ENCODE results near the gene CEMIP. TPM values are rescaled to one million over a fixed set of nuclear protein-coding genes. Genes with fewer than 3 reads are reported as not detected.

CEMIP gene
- total RNA-seq, 1 donor from 2014 or later: 0.23 TPM

DNA sequence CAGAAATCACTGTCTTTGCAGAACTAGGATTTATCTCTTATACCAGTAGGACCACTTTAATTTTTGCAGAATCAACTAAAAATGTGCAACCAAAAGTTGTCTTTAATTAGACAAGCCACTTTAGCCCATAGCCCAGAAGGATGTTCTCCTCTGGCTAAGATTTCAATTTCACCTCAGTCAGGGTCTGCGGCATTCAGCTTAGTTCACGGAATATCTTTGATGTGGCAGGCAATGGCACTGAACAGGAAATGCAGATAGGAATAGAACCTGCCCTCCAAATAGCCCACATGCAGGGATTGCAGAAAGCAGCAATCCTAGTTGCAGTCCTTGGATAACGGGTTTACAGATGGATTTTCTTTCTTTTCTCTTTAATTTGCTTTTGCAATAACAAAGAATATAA is 109.7 kb downstream of the CEMIP start:
- no peak for DNase-seq (ENCODE audit: low spot score)

DNA sequence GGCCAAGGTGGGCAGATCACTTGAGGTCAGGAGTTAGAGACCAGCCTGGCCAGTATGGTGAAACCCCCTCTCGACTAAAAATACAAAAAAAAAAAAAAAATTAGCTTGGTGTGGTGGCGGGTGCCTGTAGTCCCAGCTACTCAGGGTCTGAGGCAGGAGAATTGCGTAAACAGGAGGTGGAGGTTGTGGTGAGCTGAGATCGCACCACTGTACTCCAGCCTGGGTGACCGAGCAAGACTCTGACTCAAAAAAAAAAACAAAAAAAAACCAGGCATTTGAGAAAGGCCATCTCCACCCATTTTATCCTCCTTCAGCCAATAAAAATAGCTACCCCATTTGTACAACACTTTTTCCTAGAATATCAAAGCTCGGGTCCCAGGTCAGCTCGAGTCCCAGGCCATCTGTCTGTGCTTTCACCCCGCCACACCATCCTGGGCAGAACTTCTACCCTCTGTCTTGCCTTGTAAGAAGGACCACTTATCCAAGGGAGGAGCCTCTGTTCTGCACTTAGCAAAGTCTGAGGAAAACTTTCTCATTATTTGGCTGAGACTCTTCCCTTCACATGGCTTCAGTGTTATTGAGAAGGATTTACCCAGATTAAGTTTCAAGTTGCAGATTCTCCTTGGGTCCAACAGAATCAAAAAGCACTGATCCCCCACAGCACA is 111.3 kb downstream of the CEMIP start:
- DNase-seq (ENCODE audit: low spot score): no peak

DNA sequence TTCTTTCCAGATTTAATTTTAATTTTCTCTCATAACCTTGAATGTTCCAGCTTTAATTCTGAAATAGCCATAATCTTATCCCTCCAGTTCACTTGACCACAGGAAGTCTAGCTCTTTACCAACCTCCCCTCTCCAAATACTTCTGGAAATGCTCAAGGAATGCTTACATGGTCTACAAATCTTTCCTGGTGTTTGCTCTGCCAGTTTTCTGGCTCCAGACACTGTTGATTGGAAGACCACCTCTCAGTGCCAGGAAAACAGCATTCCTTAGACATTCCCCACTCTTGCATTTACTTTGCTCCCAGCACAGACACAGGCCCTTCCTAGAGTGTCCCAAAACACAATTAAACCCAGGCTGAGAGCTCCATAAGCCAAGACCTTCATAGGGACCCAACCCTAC is 111.8 kb downstream of the CEMIP start:
- no peak for DNase-seq (ENCODE audit: low spot score)

DNA sequence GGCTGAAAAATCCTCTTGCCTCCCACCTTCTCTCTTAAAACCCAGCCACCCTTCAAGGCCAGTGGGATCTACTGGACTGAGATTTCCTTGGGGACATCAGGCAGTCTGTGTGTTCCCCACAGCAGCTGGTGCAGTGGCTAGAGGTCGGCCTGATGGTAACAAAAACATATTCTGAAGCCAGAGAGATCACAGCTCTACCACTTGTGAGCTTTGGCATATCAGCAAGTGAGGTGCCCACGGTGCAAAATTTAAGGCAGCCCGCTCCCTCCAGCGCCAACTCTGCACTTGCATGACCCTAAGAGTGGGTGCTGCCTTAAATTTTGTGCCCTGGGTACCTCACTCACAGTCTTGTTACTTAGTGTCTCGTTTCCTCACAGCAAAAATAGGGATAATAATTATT is 113.2 kb downstream of the CEMIP start:
- DNase-seq (ENCODE audit: low spot score): no peak

GRCh38 chr15:80893777-80894176 is 114.6 kb downstream of the CEMIP start:
- DNase-seq (ENCODE audit: low spot score): no peak

- no peak for DNase-seq (ENCODE audit: low spot score)
These were observed 115.9 kb downstream of the CEMIP start for GRCh38 chr15:80895091-80895490.

GRCh38 chr15:80895965-80896364 is 116.8 kb downstream of the CEMIP start:
- DNase-seq (ENCODE audit: low spot score): no peak

DNA sequence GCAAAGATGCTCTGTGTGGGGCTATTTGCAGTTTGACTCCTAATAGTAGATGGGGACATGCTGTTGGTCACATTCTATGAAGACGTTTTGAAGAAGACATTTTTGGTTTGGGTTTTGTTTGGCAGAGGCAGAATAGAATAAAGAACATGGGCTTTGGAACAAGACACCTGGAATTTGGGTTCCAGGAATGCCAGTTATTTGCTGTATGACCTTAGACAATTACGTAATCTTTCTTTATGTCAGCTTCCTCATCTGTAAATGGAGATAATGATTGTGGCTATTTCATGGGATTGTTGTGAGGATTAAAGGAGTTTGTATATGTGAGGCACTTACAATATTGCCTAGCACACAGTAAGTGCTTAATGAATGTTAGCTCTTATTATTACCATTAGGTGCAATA is 118.9 kb downstream of the CEMIP start:
- DNase-seq (ENCODE audit: low spot score): no peak

DNA sequence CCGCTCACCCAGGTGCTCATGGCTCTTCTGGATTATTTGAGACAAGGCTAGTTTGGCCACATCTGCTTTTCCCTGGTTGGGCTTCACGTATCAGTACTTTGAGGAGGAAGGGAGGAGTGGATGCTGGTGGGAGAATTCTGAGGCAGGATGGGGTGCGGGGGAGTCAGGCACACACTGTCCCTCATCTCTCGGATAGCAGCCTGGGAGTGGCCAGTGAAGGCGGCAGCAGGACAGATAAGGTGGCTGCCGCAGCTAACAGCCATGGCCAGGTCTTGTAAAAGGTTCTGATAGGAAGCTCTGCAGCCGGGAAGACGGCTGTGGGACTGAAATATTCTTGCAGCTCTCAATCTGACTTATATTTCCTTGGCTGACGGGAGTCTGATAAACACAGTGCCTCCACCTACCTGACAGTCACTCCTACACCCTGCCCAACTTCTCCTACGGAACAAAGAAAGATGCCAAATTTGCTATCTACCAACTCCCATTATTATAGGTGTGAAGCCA is 123.2 kb downstream of the CEMIP start:
- no peak for DNase-seq (ENCODE audit: low spot score)

- DNase-seq (ENCODE audit: low spot score): no peak
These were observed 125.8 kb downstream of the CEMIP start for GRCh38 chr15:80904998-80905397.

DNA sequence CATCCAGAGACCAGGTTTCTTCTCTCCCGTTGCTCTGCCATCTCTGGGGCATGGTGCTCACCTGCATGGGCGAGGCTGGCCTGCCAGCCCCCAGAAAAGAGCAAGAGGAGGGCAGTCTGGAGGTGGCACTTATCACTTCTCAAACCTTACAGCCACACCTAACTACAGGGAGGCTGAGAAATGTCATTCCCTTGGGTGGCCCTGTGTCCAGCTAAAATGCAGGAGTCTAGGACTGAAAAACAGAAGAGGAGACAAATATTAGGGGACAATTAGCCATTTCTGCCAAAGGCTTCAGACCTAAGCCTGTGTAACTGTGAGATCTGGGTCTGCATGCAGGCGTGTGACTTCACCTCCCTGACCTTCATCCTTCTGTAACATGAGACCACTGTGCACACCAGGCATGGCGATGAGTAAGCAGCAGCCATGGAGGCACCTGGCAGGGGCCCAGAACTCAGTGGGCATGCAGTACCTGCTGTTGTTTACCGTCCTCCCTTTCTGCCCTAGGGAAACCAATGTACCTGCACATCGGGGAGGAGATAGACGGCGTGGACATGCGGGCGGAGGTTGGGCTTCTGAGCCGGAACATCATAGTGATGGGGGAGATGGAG is 127.1 kb downstream of the CEMIP start:
- no peak for DNase-seq (ENCODE audit: low spot score)

- no peak for DNase-seq (ENCODE audit: low spot score)
These were observed 132.7 kb downstream of the CEMIP start for GRCh38 chr15:80911821-80912220.

DNA sequence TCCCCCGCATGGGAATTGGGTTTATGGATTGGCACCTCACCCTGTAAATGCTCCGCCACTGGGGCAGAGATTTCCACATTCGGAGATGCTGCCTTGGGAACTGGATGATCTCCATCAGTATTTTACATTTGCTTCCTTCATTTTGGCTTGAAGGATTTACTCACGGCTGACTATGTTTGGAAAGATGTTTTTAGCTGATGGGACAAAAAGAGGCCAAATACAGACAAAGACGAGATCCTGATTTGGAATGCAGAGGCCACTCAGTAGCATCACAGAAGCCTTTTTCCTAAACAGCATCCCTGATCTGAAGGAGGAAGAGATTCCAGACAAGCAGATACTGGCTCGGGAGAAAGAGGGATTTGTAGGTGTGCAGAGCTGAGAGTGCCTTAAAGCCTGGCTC is 133.5 kb downstream of the CEMIP start:
- DNase-seq (ENCODE audit: low spot score): no peak

- no peak for DNase-seq (ENCODE audit: low spot score)
These were observed 134.4 kb downstream of the CEMIP start for GRCh38 chr15:80913541-80913940.

DNA sequence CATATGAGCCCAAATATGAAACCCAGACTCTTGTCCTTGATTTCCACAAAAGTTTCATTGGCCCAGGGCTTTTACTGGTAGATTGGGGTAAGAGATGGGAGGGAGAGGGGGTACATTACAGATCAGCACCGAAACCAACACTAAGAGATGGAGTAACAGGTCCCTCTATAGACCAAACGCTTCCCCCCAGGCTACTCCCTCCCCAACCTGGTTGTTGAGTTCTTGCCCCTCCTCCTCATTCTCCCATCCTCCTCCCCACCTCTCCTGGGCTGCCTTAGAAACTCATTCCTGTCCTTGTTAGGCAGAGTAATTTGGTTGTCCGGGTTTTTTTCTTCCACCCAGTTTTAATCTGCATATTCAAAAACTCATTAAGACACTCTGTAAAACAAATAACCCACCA is 136.3 kb downstream of the CEMIP start:
- DNase-seq (ENCODE audit: low spot score): no peak

GRCh38 chr15:80916056-80916455 is 136.9 kb downstream of the CEMIP start:
- DNase-seq (ENCODE audit: low spot score): no peak

- DNase-seq (ENCODE audit: low spot score): no peak
These were observed 139.1 kb downstream of the CEMIP start for GRCh38 chr15:80918196-80918783.

DNA sequence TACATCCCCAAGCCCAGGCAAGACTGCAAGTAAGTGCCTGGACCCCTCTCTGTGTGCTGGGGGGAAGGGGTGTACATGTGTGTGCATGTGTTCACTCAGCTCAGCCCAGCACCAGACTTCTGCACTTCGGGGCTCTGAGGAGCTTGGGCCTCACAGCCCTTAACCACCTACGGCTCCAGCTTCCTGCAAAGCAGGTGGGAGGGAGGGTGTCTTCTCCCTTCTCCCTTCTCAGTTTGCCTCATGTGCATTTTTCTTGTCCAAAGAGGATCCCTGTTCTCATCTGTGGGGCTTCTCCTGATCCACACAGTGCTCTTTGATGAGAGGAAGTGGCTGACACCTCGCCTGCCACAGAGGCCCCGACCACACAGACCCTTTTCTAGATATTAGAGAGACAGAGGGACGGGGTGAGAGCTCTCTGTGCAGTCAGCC is 141.1 kb downstream of the CEMIP start:
- DNase-seq (ENCODE audit: low spot score): no peak

DNA sequence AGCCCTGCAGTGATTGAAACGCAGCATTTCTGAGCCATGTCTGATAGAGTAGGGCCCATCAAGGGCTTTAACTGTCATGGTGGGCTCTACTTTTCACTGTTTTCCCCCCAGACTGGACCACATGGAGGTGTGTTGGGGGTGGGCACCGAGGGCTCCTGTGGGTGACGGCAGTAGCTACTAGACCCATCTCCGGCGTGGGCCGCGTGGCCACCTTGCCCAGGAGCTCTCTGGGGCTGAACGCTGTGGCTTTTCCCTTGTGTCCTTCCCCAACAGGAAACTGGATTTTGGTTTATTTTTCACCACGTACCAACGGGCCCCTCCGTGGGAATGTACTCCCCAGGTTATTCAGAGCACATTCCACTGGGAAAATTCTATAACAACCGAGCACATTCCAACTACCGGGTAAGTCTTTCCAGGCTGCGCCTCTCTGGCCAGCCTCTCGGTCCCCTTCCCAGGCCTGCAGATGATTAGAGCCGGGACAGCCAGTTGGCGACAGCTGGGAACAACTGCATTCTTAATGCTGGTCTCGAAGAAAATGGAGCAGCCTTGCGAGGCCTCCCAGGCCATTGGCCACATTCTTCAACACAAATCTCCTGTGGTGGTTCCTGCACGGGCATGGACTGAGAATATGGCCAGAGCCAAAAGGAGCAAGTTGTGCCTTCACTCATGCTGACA is 142.7 kb downstream of the CEMIP start:
- DNase-seq (ENCODE audit: low spot score): no peak

GRCh38 chr15:80923668-80924067 is 144.5 kb downstream of the CEMIP start:
- DNase-seq (ENCODE audit: low spot score): no peak

DNA sequence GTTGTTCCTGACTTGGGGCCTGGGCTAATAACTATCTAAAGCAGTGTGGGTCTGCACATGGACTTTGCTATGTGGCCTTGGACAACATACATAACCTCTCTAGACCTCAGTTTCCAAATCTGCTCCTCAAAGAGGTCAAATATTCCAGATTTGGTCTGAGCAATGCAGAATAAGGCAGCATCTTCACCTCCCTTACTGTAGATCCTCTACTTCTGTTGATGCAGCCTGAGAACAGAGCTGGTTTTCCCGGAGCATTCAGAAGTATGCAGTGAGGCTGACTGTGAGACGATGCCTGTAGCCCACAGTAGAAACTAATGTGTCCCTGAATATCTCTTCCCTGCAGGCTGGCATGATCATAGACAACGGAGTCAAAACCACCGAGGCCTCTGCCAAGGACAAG is 145.1 kb downstream of the CEMIP start:
- DNase-seq (ENCODE audit: low spot score): no peak

DNA sequence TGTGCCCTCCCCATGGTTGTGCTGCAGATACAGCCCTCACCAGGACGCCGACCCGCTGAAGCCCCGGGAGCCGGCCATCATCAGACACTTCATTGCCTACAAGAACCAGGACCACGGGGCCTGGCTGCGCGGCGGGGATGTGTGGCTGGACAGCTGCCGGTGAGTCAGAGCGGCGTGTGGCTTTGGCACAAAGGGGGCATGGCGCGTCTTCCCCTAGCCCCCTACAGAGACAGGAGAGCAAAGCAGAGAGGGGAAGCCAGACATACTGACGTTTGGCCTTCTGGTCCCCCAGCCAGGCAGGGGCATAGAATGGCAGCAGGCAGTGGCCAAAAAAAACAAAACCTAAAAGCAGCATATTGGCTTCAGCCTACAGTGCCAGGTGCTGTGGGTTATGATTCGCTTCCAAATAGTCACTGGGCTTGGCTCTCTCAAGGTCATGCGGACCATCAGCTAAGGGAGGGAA is 146.5 kb downstream of the CEMIP start:
- DNase-seq (ENCODE audit: low spot score): no peak

- DNase-seq (ENCODE audit: low spot score): no peak
These were observed 147.0 kb downstream of the CEMIP start for GRCh38 chr15:80926126-80926525.

All from ureter (tissue), 1 donor.